BLaER1 treated with 17β-estradiol and CSF1 and Interleukin-3, amounts not matched to agents 10 nM and 100 nM (cell line): ENCODE measurements around the gene PABPN1.
"Not testable (repeated sequence)": the region's sequence is repeated elsewhere in the genome, so short reads cannot be mapped to it uniquely, and the experiment has no call there.

ENCODE experiments used
- H3K27ac ChIP-seq, 11 experiments: shearing (Covaris generic); formaldehyde crosslinking; 2 replicates each; pipeline ENCODE4 v1.8.1; 2022
- H3K27me3 ChIP-seq, 11 experiments: shearing (Covaris generic); formaldehyde crosslinking; 2 replicates each; pipeline ENCODE4 v1.8.1; 2022
- H3K36me3 ChIP-seq, 11 experiments: shearing (Covaris generic); formaldehyde crosslinking; 2 replicates each; pipeline ENCODE4 v1.8.1; 2022
- H3K4me1 ChIP-seq, 10 experiments: shearing (Covaris generic); formaldehyde crosslinking; 2 replicates each; pipeline ENCODE4 v1.8.1; 2022
- H3K4me2 ChIP-seq, 11 experiments: shearing (Covaris generic); formaldehyde crosslinking; 2 replicates each; pipeline ENCODE4 v1.8.1; 2022
- H3K4me3 ChIP-seq, 10 experiments: shearing (Covaris generic); formaldehyde crosslinking; 2 replicates each; pipeline ENCODE4 v1.8.1; 2022
- H3K9ac ChIP-seq, 11 experiments: shearing (Covaris generic); formaldehyde crosslinking; 2 replicates each; pipeline ENCODE4 v1.8.1; 2022
- H3K9me3 ChIP-seq, 11 experiments: shearing (Covaris generic); formaldehyde crosslinking; replicated peaks in 1 of 11; 2 replicates each; pipeline ENCODE4 v1.8.1; 2022
- H4K20me1 ChIP-seq, 11 experiments: shearing (Covaris generic); formaldehyde crosslinking; 2 replicates each; pipeline ENCODE4 v1.8.1; 2022
- Cebpa-rat ChIP-seq, 11 experiments: shearing (Covaris generic); IDR thresholded peaks; 2 replicates each; pipeline ENCODE4 v1.8.1; 2022

Gene PABPN1, protein sequence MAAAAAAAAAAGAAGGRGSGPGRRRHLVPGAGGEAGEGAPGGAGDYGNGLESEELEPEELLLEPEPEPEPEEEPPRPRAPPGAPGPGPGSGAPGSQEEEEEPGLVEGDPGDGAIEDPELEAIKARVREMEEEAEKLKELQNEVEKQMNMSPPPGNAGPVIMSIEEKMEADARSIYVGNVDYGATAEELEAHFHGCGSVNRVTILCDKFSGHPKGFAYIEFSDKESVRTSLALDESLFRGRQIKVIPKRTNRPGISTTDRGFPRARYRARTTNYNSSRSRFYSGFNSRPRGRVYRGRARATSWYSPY

GRCh38 chr14:23320584-23321571 lies at the start of gene PABPN1:
Gene PABPN1, plus strand, starts transcription at chr14:23321457. Its CDS starts 13 bp downstream, at chr14:23321470.
- H3K27ac ChIP-seq = peak within 1 kb of the TSS; percentile 79 to 99 (median 97)
- no peak for TF ChIP-seq Cebpa-rat (IDR thresholded peaks at IDR 0.05)
- peak within 1 kb of the TSS; percentile 83 to 99 (median 96) for H3K4me2 ChIP-seq
- peaks cover 37 to 68% (median 53%) of the 10 kb centered on the region in 11 experiments for H3K36me3 ChIP-seq
- peak within 1 kb of the TSS; percentile 95 to 99 (median 98) for H3K9ac ChIP-seq
- H3K4me3 ChIP-seq = peak within 1 kb of the TSS; percentile 70 to 94 (median 91)
- H3K27me3 ChIP-seq = no peaks in the 10 kb centered on the region
- H4K20me1 ChIP-seq = peaks cover 27 to 40% (median 34%) of the 10 kb centered on the region in 11 experiments; a peak in 19 of 22 replicates
- H3K9me3 ChIP-seq = peaks cover 0 to 6% (median 0%) of the 10 kb centered on the region in 11 experiments; a peak in 2 of 22 replicates
- peaks cover 29 to 34% (median 32%) of the 10 kb centered on the region in 10 experiments for H3K4me1 ChIP-seq

DNA sequence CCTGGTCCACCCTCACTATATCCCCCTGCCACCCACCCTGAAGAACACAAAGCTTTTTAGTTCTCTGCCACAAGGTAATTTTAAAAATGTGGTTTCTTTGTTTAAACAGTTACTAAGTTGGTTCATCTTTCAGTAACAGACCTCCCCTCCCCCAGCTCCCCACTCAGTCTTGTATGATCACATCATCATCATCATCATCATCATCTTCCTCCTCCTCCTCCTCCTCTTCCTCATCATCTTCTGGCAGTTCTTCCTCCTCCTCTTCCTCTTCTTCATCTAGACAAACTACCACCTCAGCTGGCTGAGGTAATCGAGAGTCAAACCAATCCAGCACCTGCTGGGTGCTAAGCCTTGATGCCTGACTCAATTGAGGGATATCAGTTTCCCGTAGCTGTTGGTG lies 45.8 kb upstream of the PABPN1 start:
- no peak for TF ChIP-seq Cebpa-rat (IDR thresholded peaks at IDR 0.05)
- Histone ChIP-seq H4K20me1 (peaks cover 0 to 37% (median 0%) of the 10 kb centered on the region in 11 experiments; a peak in 6 of 22 replicates), H3K4me2 (no peak overlapping the region; a peak in 1 of 22 replicates), H3K9ac (no peak overlapping the region), H3K36me3 (peaks cover 16 to 52% (median 23%) of the 10 kb centered on the region in 11 experiments), H3K4me1 (peaks cover 0 to 11% (median 7%) of the 10 kb centered on the region in 10 experiments; a peak in 16 of 20 replicates), H3K9me3 (0 out of 22 replicates have a peak, but pooled peaks cover 0 to 7% (median 0%) of the 10 kb centered on the region in 11 experiments), H3K4me3 (no peak overlapping the region), H3K27ac (no peak overlapping the region), H3K27me3 (no peaks in the 10 kb centered on the region)

GRCh38 chr14:23277189-23277588 lies 44.1 kb upstream of the PABPN1 start:
- Histone ChIP-seq H3K27ac (no peak overlapping the region), H3K27me3 (no peaks in the 10 kb centered on the region), H3K36me3 (peaks cover 16 to 66% (median 23%) of the 10 kb centered on the region in 11 experiments), H3K4me3 (no peak overlapping the region), H3K9me3 (0 out of 22 replicates have a peak, but pooled peaks cover 0 to 7% (median 0%) of the 10 kb centered on the region in 11 experiments), H4K20me1 (peaks cover 0 to 48% (median 0%) of the 10 kb centered on the region in 11 experiments; a peak in 6 of 22 replicates), H3K4me1 (peaks cover 1 to 19% (median 12%) of the 10 kb centered on the region in 10 experiments; a peak in 18 of 20 replicates), H3K4me2 (no peak overlapping the region), H3K9ac (no peak overlapping the region)
- TF ChIP-seq Cebpa-rat (IDR thresholded peaks at IDR 0.05) = no peak

DNA sequence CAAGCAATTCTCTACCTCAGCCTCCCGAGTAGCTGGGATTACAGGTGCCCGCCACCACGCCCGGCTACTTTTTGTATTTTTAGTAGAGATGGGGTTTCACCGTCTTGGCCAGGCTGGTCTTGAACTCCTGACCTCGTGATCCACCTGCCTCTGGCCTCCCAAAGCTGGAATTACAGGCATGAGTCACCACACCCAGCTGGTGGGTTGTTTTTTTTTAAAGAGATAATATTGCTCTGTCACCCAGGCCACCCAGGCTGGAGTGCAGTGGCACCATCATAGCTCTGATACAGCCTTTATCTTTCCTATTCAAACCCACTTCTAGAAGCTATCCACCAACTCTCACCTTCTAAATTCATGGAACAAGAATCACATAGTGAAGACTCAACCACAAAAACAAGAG lies 43.3 kb upstream of the PABPN1 start:
- not testable (repeated sequence) for H3K4me3 ChIP-seq, H3K27me3 ChIP-seq, H3K4me2 ChIP-seq, H3K9me3 ChIP-seq, H3K9ac ChIP-seq, H3K27ac ChIP-seq
- peaks cover 8 to 23% (median 12%) of the 10 kb centered on the region in 10 experiments; a peak in 19 of 20 replicates for H3K4me1 ChIP-seq
- H3K36me3 ChIP-seq = peaks cover 16 to 68% (median 23%) of the 10 kb centered on the region in 11 experiments
- peaks cover 0 to 48% (median 0%) of the 10 kb centered on the region in 11 experiments; a peak in 6 of 22 replicates for H4K20me1 ChIP-seq

DNA sequence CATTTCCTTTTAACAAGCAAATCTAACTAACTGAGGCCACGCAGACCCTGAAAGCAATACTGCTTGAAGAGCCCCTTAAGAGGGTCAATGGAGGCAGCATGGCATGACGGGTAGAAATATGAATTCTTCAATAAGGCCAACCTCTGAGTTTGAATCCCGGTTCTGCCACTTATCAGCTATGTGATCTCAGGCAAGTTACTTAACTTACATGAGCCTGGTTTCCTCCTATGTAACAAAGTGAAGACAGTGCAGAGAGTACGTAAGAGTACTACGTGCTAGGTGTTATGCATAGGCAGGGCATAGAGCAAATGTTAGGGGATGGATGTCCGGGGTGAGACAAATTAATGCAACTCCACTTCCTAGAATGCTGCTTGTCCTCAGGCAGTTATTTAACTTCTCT lies 40.0 kb upstream of the PABPN1 start:
- H4K20me1 ChIP-seq = peaks cover 0 to 49% (median 0%) of the 10 kb centered on the region in 11 experiments; a peak in 6 of 22 replicates
- H3K4me3 ChIP-seq = no peak overlapping the region
- H3K9ac ChIP-seq = no peak overlapping the region; a peak in 1 of 22 replicates
- H3K9me3 ChIP-seq = 0 out of 22 replicates have a peak, but pooled peaks cover 0 to 4% (median 0%) of the 10 kb centered on the region in 11 experiments
- TF ChIP-seq Cebpa-rat (IDR thresholded peaks at IDR 0.05) = no peak
- no peaks in the 10 kb centered on the region for H3K27me3 ChIP-seq
- peaks cover 22 to 43% (median 28%) of the 10 kb centered on the region in 10 experiments for H3K4me1 ChIP-seq
- peaks cover 8 to 50% (median 12%) of the 10 kb centered on the region in 11 experiments; a peak in 21 of 22 replicates for H3K36me3 ChIP-seq
- no peak overlapping the region for H3K4me2 ChIP-seq
- H3K27ac ChIP-seq = no peak overlapping the region

- Histone ChIP-seq H3K9me3 (no peaks in the 10 kb centered on the region), H3K27me3 (no peaks in the 10 kb centered on the region), H3K27ac (peak overlapping the region; percentile 63 to 87 (median 79)), H3K36me3 (peaks cover 0 to 21% (median 0%) of the 10 kb centered on the region in 11 experiments; a peak in 3 of 22 replicates), H3K4me3 (peak overlapping the region; percentile 75 to 92 (median 87)), H3K4me1 (peaks cover 30 to 48% (median 37%) of the 10 kb centered on the region in 10 experiments), H3K4me2 (peak overlapping the region; percentile 79 to 97 (median 86)), H3K9ac (peak overlapping the region; percentile 78 to 93 (median 89)), H4K20me1 (peaks cover 0 to 25% (median 0%) of the 10 kb centered on the region in 11 experiments; a peak in 6 of 22 replicates)
- TF ChIP-seq Cebpa-rat (IDR thresholded peaks at IDR 0.05) = no peak
Measured at GRCh38 chr14:23284654-23285529, 36.4 kb upstream of the PABPN1 start.

DNA sequence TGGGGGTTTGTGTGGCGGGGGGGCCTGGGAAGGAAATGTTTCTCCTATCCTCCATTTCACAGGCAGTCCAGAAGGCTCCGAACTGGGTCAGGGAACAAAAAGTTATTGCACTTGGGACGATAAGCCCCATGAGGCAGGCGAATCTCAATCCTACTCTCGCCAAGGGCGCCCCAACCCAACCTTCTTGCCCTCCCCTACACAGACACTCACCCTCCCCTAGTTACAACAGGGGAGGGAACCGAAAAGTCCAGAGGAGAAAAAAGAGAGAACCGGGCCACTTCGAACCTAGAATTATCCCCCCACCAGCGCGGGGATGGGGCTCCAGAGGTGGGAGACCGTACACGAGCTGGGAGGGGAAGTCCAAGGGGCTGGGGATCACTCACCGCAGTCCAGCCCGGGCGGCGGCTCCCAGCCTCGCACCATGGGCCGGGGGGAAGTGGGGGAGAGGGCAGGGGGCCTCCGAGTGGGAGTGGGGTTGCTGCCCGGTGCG lies 35.7 kb upstream of the PABPN1 start:
- TF ChIP-seq Cebpa-rat (IDR thresholded peaks at IDR 0.05) = no peak
- no peaks in the 10 kb centered on the region for H3K27me3 ChIP-seq
- H4K20me1 ChIP-seq = peaks cover 0 to 19% (median 0%) of the 10 kb centered on the region in 11 experiments; a peak in 4 of 22 replicates
- no peaks in the 10 kb centered on the region for H3K9me3 ChIP-seq
- peak overlapping the region; percentile 78 to 93 (median 89) for H3K9ac ChIP-seq
- peak overlapping the region; percentile 75 to 92 (median 87) for H3K4me3 ChIP-seq
- H3K27ac ChIP-seq = peak overlapping the region; percentile 63 to 87 (median 79)
- peaks cover 0 to 21% (median 0%) of the 10 kb centered on the region in 11 experiments; a peak in 3 of 22 replicates for H3K36me3 ChIP-seq
- H3K4me2 ChIP-seq = peak overlapping the region; percentile 79 to 97 (median 86)
- peaks cover 24 to 45% (median 30%) of the 10 kb centered on the region in 10 experiments for H3K4me1 ChIP-seq
